ENCODE measurements around the gene HMBS.

The HMBS gene

DNA sequence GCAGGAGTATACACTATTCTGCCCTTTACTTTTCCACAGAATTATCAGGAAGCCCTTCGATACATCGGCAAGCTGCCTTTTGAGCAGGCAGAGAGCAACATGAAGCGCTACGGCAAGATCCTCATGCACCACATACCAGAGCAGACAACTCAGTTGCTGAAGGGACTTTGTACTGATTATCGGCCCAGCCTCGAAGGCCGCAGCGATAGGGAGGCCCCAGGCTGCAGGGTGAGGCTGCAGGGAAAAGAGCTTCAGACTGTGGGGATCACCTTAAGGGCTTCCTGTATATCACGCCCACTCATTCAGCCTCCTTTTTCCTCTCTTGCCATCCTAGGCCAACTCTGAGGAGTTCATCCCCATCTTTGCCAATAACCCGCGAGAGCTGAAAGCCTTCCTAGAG lies 6.8 kb upstream of the HMBS start:
- DNase-seq = no peak

DNA sequence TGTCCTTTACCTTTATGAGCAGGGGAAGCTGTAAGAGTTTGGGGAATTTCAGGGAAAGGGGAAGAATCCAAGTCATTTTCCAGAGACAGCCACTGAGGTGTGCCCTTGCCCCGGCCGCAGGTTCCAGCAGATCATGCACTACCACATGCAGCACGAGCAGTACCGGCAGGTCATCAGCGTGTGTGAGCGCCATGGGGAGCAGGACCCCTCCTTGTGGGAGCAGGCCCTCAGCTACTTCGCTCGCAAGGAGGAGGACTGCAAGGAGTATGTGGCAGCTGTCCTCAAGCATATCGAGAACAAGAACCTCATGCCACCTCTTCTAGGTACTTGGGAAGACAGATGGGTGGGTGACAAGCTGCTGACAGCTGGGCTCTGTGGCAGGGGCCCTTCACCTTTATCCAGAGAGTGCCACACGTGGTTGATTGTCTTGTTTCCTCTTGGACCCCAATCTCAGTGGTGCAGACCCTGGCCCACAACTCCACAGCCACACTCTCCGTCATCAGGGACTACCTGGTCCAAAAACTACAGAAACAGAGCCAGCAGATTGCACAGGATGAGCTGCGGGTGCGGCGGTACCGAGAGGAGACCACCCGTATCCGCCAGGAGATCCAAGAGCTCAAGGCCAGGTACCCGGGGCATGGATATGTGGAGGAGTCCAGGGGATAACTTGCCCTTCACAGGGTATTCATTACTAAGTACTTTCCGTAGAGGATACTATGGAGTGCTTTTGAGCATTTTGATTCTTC lies 5.8 kb upstream of the HMBS start:
- DNase-seq = no peak

DNA sequence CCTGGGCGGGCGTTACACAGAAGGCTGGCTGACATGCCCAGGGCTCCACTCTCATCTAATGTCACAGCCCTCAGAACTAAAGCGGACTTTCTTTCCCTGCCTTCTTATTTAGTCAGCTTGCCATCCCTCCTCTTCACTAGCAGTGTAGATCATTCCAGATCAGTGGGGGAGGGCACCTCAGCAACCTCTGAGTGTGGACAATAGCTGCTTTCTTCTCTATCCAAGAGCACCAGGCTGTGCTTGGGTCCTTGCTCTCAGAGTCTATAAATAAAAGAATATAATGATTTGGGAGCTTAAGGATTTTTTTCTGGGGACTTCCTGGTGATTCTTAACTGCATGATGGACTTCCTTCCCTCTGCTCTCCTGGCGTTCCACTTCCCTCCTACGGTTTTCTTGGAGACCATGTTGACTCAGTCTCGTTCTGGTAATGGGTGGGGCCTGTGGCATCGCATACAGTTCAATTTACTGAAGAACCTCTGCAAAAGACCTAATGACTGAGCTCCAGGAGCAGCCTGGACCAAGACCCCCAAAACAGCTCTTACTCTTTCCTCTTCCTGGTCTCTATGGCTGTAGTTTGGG lies 2.9 kb upstream of the HMBS start:
- no peak for DNase-seq

DNA sequence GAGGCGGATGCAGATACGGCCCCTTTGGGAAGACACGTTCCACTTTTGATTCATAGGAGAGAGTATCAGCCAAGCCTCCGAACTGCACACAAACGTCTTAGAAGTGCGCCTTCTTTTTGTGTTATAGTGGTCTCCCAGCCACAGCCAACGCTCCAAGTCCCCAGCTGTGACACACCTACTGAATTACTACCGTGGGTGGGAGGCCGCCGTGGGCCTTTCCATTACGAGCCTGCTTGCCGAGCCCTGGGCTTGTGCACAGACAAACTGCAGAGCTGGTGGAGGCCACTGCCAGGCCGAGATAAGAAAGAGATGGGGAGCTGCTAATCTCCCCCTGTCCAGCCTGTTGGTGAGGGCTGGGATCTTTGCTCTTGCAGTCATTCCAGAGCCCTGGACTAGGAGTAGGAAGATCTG lies 761 bp downstream of the HMBS start:
- DNase-seq = no peak

DNA sequence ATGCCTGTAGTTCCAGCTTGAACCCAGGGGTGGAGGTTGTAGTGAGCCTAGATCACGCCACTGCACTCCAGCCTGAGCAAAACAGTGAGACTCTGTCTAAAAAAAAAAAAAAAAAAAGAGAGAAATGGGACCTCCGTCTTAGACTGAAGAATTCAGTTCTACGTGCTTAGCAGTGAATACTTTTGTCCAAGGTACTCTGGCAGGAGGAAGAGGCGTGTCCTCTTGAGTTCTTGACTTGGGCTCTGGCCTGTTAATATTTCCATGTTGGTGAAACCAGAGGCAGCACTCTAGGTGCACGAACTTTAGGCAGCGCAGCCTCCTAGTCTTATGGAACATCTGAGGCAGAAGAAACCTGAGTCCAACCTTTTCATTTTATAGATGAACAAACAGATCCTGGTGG lies 2.4 kb downstream of the HMBS start:
- DNase-seq = no peak

DNA sequence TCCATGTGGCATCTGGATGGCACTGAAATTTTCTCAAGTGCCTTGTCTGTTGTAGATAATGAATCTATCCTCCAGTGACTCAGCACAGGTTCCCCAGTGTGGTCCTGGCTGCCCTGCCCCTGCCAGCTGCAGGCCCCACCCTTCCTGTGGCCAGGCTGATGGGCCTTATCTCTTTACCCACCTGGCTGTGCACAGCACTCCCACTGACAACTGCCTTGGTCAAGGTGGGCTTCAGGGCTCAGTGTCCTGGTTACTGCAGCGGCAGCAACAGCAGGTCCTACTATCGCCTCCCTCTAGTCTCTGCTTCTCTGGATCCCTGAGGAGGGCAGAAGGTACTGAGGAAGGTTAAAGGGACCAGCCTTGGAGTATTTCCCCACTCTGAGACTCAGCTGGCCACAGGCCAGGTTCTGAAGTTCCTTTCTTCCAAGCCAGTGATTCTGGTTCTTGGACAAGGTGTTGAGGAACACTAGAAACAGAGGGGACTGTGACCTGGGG lies 3.1 kb downstream of the HMBS start:
- DNase-seq = no peak

DNA sequence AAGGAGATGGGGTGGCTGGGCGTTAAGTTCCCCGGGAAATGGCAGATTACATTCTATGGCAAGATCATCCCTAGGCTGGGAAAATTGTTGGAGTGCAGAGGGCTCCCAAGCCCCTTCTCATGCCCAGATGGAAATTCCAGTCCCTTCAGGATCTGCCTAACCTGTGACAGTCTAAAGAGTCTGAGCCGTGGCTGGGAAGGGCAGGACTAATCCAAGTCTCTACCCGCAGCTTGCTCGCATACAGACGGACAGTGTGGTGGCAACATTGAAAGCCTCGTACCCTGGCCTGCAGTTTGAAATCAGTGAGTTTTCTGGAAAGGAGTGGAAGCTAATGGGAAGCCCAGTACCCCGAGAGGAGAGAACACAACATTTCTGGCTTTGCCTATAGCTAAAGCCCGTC lies 3.7 kb downstream of the HMBS start:
- DNase-seq = no peak

DNA sequence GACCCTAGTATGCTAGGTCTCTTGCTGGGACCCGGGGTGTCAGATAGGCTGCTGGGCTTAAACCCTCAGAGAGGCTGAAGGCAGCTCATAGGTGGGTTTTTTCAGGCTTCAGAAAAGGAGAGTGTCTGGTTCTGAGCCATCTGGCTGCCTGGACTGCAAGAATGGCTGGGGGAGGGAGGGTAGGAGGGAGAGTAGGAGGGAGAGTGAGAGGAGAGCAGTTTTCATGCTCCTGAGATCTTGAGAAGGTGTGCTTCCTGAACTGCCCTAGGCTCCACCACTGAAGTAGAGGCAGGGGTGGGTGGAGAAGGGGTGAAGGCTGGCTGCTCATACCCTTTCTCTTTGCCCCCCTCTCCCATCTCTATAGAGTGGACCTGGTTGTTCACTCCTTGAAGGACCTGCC lies 4.6 kb downstream of the HMBS start:
- DNase-seq = no peak

DNA sequence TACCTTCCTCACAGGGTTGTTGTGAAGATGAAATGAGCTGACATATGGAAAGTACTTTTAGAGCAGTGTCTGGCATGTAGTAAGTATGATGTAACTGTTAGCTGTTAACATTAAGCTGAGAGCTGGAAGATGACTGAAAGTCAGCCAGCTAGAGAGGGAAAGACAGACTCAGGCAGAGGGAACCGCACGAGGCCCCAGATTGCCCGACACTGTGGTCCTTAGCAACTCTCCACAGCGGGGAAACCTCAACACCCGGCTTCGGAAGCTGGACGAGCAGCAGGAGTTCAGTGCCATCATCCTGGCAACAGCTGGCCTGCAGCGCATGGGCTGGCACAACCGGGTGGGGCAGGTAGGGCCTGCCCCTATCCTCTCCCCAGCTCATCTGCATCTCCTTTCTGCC lies 6.5 kb downstream of the HMBS start:
- DNase-seq = no peak

DNA sequence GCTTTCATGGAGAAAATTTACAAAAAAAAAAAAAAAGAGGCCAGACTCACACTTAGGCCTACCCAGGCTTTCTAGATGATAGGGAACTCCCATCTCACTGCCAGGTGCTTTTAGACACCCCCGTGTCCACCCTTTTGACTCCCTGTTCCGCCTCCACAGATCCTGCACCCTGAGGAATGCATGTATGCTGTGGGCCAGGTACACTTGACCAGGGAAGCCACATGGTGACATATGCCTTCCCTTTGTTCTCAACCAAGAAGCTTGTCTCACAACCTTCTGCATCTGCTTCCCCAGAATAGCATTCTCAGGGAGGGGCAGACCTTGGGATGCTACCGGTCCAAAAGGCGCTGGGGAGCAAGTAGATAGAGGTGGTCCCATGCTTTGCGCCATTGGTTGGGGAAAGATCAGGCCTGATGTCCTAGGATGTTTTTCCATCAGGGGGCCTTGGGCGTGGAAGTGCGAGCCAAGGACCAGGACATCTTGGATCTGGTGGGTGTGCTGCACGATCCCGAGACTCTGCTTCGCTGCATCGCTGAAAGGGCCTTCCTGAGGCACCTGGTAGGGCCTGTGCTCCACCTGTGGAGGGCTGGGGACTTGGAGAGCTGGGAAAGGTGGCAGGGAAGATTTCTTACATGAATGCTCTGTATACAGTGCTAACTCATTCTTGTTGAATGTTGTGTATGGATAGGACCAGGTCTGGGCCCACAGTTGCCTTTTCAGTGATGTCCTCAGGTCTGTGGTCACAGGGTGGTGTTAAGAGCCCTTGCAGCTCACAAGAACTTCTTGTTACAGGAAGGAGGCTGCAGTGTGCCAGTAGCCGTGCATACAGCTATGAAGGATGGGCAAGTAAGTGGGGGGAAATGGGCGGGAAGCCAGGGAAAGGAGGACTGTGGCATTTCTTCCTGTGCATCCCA lies 7.5 kb downstream of the HMBS start:
- DNase-seq = no peak

DNA sequence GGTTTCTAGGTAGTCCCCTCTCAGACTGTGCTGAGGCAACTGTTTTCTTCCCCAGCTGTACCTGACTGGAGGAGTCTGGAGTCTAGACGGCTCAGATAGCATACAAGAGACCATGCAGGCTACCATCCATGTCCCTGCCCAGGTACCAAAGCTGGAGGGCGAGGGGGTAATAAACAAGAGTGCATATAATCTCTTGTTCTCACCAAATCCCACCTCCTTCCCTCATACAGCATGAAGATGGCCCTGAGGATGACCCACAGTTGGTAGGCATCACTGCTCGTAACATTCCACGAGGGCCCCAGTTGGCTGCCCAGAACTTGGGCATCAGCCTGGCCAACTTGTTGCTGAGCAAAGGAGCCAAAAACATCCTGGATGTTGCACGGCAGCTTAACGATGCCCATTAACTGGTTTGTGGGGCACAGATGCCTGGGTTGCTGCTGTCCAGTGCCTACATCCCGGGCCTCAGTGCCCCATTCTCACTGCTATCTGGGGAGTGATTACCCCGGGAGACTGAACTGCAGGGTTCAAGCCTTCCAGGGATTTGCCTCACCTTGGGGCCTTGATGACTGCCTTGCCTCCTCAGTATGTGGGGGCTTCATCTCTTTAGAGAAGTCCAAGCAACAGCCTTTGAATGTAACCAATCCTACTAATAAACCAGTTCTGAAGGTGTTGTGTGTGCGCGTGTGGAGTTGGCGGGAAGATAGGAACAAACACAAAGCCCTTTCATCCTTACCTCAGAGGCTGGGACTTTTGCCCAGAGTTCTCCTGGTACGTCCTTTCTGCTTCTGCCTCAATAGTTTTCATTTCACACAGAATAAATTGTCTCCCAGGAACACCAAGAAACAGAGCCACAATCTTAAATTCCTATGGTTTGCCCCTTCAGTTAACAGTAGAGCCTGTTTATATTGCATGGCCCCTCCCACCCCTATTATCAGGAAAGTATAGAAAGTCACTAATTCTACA lies 8.5 kb downstream of the HMBS start:
- no peak for DNase-seq

DNA sequence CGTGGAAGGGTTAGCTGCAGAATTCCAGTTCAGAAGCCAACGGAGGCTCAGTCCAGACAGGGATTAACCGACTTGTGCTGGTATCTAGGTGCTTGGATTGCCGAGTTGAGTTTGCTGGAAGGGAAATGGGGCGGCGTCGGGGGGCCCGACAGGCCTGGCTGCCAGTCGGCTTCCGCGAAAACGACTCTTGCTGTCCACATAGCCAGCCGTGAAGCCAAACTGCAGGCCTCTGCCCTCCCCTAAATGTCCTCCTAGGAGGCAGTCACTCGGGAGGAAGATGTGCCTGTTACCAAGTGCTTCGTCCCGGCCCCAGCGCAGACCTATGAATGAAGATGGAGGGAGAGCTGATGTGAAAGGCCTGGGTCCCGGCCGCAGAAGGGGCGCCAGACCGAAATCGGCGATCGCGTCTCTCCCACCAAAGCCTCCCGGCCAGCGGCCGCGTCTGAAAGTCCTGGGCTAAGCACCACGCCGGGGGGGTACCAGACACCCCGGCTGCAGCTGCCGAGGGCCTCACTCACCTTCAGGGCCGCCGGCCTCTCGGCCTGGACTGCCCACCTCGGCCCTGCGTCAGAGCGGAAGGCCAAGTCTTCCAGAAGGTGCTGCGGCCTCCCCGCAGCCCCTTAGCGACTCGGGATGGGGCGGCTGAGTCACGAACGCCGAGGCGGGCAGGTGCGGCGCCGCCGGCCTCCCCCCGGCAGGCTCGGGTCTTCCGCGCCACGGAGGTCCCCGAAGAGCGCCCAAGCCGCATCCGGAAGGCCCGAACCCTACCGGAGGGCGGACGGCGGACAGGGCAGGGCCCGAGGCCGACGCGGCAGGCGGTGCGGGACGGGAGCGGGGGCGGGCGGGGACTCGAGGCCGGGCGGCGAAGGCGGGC lies 9.5 kb downstream of the HMBS start:
- no peak for DNase-seq

DNA sequence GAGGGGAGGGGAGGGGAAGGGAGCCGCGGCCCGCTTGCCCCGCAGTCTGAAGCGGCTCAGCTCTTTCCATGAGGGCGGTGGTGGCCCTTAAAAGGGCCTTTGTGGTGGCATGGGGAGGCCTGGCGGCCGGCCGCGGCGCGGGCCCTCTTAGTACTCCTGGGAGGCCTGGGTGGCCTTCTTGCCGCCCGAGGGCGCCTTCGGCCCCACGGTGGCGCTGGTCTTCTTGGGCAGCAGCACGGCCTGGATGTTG lies 10.1 kb downstream of the HMBS start:
- DNase-seq = no peak

DNA sequence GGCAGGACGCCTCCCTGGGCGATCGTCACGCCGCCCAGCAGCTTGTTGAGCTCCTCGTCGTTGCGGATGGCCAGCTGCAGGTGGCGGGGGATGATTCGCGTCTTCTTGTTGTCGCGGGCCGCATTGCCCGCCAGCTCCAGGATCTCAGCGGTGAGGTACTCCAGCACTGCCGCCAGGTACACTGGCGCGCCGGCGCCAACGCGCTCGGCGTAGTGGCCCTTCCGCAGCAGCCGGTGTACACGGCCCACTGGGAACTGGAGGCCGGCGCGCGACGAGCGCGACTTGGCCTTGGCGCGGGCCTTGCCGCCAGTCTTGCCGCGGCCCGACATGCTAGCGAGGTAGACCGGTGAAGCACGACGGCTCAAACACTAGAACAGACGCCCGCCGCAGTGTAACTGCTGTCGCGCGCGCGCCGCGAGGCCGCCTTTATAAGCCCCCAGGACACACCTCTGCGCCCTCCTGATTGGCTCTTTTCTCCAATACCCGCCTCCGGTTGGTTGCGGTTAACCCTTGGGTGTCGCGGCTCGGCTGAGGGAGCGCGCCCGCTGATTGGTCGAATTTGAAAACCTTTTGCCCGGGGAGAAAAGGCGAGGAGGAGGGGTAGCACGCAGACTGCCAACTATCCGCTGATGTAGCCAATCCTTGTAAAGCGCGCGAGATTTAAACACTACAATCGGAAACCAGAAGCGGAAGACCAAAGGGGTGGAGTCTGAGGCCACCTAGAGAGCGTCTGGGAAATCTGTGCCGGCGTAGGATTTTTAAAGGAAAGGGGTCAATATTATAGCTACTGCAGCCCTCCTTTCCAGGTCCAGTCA lies 10.6 kb downstream of the HMBS start:
- DNase-seq = peak; percentile 88

DNA sequence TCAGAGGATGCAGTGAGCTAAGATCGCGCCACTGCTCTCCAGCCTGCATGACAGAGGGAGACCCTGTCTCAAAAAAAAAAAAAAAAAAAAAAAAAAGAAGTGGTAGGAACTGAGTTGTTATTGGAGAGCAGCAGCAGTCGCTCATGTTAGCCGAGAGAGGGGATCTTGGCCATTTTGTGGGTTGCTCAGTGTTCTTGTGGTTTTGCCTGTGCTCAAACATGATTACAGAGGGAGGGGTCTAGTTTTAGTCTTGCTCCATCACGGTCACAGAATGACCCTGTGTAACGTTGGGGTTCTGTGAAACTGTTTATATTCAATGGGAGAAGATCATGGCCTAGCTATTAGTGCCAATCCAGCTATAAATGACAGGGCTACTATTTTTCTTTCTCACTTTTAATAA lies 15.0 kb downstream of the HMBS start:
- no peak for DNase-seq

DNA sequence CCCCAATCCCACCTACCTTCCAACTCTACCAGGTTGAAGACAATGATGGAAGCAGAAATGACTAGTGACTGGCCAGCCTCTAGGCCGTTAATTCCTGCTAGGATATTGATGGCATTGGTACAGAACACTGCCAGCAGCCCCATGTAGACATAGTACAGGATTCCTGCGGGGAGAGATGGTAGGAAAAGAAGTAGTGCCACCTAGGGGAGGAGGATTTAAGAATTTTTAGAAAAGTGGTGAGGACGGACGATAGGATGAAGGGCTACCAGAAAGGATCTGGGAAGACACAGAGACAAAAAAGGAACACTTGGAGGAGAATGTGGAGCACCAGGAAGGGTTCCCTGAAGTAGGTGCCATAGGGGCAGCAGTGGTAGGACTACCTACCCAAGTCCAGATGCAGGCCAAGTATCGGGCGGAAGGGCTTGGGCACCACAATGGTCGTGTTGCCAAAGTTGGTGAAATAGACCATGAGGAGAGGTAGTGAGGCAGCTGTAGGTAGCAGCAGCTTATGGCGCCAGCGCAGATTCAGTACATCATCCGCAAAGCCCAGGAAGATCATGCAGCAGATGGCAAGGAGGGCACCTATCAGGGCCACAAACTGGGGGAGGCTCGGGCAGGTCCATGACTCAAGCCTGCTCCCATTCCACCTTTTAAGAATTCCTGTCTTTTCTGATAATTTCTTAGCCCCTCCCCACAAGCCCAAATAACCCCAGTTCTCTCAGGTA lies 15.7 kb downstream of the HMBS start:
- no peak for DNase-seq

DNA sequence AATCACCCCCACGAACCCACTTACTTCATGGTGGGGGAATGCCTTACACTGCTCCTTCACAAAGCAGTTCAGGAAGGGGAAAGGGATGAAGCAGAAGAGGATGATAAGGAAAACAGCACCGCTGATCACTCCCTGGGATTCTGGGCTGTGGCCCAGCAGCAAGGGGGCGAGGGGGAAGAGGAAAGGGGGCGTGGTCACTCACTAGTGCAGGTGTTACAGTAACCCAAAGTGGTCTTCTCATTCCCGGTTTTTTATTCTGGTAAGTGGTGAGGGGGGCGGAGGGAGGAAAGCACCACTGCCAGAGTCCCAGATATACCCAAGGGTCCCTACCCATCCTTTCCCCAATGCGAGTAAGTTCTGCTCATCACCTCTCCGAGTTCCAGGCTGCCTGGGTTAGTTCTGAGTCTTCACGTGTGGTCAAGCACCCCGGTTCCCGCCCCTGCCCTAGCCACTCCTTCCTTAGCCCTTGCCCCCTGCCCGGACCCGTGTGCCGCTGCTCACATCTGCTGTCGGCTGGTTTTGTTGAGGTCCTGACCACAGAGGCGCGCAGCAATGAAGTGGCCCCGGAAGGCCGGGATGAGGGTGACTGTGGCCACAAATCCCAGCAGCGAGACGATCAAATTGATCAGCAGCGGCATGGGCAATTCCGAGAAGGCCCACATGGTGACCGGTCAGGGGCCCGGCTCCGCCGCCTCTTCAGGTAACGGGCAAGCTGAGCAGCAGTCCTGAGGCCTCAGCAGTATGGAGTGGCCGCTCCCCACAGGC lies 16.5 kb downstream of the HMBS start:
- DNase-seq = no peak

DNA sequence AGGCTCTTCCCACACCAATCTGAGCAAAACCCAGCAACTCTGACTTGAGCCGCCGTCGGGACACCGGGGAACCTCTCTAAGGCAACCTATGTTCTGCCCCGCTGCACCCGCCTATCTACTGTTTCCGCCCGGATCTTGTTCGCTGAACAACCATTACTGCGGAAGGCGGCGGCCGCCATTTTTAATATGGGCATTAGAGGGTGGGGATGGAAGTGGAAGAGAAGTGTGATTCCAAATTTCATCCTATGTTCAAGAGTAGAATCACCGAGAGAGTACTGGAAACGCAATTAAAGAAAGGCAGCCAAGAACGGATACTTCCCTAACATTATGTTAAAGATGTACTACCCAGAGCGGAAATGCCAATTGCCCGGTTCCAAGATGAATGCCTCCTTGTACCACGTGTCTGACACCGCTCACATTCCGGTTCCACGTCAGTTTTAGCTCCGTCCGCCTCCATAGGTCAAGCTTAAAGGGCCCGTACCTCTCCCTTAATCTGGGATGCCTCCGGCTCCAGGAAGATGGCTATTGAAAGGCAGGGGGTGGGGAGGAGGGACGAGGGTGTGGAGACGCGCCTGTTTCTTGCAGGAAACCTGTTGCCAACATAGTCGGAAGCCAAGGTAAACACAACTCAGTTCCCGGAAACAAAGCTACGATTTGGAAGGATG lies 17.2 kb downstream of the HMBS start, which contains the start of gene DPAGT1:
TSS of gene DPAGT1 (minus strand) at position 95 of the 665 bp plus-strand sequence. CDS start 198 bp downstream, outside the sequence.
- no peak for DNase-seq

Data from cortex of kidney (tissue), 1 donor.